Measurements from ENCODE around the gene SNED1. TPM values are rescaled to one million over a fixed set of nuclear protein-coding genes. Genes with fewer than 3 reads are reported as not detected.

The SNED1 gene
- total RNA-seq, 4 donors from 2014 or later: 9.0 to 18.4 (median 17.1) TPM

GRCh38 chr2:241051578-241052487 is 53.4 kb downstream of the SNED1 start:
- no peak overlapping the region for H3K4me3 ChIP-seq (ENCODE audit: low read depth, poor library complexity, severe bottlenecking)
- intact Hi-C loops (cut with DNase I; ENCODE audit: low total_unique reads): no loop called here
- TF ChIP-seq POLR2A (IDR thresholded peaks at IDR 0.05): no peak
- TF ChIP-seq, protein P1, sequence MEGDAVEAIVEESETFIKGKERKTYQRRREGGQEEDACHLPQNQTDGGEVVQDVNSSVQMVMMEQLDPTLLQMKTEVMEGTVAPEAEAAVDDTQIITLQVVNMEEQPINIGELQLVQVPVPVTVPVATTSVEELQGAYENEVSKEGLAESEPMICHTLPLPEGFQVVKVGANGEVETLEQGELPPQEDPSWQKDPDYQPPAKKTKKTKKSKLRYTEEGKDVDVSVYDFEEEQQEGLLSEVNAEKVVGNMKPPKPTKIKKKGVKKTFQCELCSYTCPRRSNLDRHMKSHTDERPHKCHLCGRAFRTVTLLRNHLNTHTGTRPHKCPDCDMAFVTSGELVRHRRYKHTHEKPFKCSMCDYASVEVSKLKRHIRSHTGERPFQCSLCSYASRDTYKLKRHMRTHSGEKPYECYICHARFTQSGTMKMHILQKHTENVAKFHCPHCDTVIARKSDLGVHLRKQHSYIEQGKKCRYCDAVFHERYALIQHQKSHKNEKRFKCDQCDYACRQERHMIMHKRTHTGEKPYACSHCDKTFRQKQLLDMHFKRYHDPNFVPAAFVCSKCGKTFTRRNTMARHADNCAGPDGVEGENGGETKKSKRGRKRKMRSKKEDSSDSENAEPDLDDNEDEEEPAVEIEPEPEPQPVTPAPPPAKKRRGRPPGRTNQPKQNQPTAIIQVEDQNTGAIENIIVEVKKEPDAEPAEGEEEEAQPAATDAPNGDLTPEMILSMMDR (IDR thresholded peaks at IDR 0.05): no peak
- 89 to 91% methylated on average over 26 to 27 of the region's 33 CpGs for WGBS, 2 donors
- DNase-seq (ENCODE audit: low spot score in 2 of 2): peak; percentile 10 to 75

DNA sequence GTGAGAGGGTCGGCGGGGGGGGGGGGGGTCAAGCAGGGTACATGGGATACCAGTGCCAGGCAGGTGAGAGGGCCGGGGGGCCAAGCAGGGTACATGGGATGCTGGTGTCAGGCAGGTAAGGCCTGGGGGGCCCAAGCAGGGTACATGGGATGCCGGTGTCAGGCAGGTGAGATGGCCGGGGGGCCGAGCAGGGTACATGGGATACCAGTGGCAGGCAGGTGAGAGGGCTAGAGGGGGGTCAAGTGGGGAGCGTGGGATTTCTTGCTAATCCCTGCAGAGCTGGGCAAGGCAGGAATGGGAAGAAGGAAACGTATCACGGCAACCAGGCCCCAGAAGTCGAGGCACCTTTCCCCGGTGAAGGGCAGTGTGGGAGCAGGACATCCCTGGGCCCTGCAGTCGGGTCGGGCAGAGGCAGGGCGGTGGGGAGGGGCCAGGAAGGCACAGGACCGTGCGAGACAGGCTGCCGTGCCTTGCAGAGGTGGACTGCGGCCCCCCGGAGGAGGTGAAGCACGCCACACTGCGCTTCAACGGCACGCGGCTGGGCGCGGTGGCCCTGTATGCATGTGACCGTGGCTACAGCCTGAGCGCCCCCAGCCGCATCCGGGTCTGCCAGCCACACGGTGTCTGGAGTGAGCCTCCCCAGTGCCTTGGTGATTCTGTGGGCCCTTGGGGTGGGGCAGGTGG is 54.4 kb downstream of the SNED1 start:
- TF ChIP-seq, protein P1 (IDR thresholded peaks at IDR 0.05): no peak
- no peak for TF ChIP-seq POLR2A (IDR thresholded peaks at IDR 0.05)
- intact Hi-C loops (cut with DNase I; ENCODE audit: low total_unique reads): no loop called here
- no peak overlapping the region for H3K4me3 ChIP-seq (ENCODE audit: low read depth, poor library complexity, severe bottlenecking)
- DNase-seq (ENCODE audit: low spot score in 2 of 2): peak; percentile 12 to 75
- 89 to 92% methylated on average over 19 to 31 of the region's 31 CpGs for WGBS, 2 donors

- WGBS, 2 donors: 91 to 97% methylated on average over 8 of the region's 8 CpGs
- TF ChIP-seq, protein P1 (IDR thresholded peaks at IDR 0.05): no peak
- TF ChIP-seq POLR2A (IDR thresholded peaks at IDR 0.05): no peak
- peak; percentile 12 to 82 for DNase-seq (ENCODE audit: low spot score in 2 of 2)
- H3K4me3 ChIP-seq (ENCODE audit: low read depth, poor library complexity, severe bottlenecking): no peak overlapping the region
- intact Hi-C loops (cut with DNase I; ENCODE audit: low total_unique reads): no loop called here
Observed at GRCh38 chr2:241053576-241054251, 55.3 kb downstream of the SNED1 start.

DNA sequence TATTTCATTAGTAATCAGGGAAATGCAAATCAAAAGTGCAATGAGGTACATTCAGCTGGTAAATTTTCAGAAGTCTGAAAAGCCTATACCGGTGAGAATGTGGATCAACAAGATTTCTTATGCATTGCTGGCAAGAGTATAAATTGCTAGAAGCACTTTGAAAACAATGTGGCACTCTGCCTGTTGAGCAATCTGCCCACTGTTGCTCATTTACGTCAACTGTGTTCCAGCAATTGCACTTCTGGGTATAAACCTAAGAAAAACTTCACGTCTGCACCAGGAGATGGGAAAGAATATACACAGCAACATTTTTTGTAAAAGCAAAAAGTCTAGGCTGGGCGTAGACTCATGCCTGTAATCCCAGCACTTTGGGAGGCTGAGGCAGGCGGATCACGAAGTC is 62.9 kb downstream of the SNED1 start:
- TF ChIP-seq POLR2A (IDR thresholded peaks at IDR 0.05): no peak
- DNase-seq (ENCODE audit: low spot score in 2 of 2): peak in 1 of 2 donors; percentile 43
- intact Hi-C loops (cut with DNase I; ENCODE audit: low total_unique reads): no loop called here
- 50 to 52% methylated on average over 6 of the region's 6 CpGs for WGBS, 2 donors
- no peak overlapping the region for H3K4me3 ChIP-seq (ENCODE audit: low read depth, poor library complexity, severe bottlenecking)

GRCh38 chr2:241062389-241063092 is 64.1 kb downstream of the SNED1 start:
- TF ChIP-seq, protein P1 (IDR thresholded peaks at IDR 0.05): no peak
- TF ChIP-seq POLR2A (IDR thresholded peaks at IDR 0.05): no peak
- peak in 1 of 2 donors; percentile 72 for DNase-seq (ENCODE audit: low spot score in 2 of 2)
- no peak overlapping the region for H3K4me3 ChIP-seq (ENCODE audit: low read depth, poor library complexity, severe bottlenecking)
- WGBS, 2 donors: 68 to 71% methylated on average over 15 of the region's 15 CpGs
- intact Hi-C loops (cut with DNase I; ENCODE audit: low total_unique reads): no loop called here

All from lower leg skin (tissue), 4 donors.